Transverse colon (tissue), 4 donors: ENCODE data around the gene SHC3. TPM values are rescaled to one million over a fixed set of nuclear protein-coding genes. Genes with fewer than 3 reads are reported as not detected.

Experiments used
- DNase-seq: peaks from one replicate; pipeline ENCODE4 v3.0.0-alpha.2; 2019
- H3K27ac ChIP-seq, 4 donors: fragments of 200-600 bp; sonication (generic); 2 replicates each; pipeline ENCODE4 v1.5.1; 2016 to 2018; ENCODE audit warnings: inconsistent platforms in 4 of 4
- H3K27me3 ChIP-seq: fragments of 200-600 bp; sonication (generic); 2 replicates; pipeline ENCODE4 v1.5.1; 2017; ENCODE audit warnings: inconsistent platforms
- H3K36me3 ChIP-seq, 4 donors: fragments of 200-600 bp; sonication (generic); 2 replicates each; pipeline ENCODE4 v1.5.1; 2017 to 2019; ENCODE audit warnings: inconsistent platforms in 4 of 4
- H3K4me1 ChIP-seq, 4 donors: fragments of 200-600 bp; sonication (generic); 2 replicates each; pipeline ENCODE4 v1.5.1; 2017 to 2020; ENCODE audit warnings: inconsistent platforms in 4 of 4
- H3K4me3 ChIP-seq, 4 donors: fragments of 200-600 bp; sonication (generic); 1 replicate in 1 of 4; 2 replicates in 3 of 4; pipeline versions ENCODE4 v1.5.1 to v1.6.1; 2017 to 2019; ENCODE audit warnings: inconsistent platforms in 4 of 4
- H3K9me3 ChIP-seq, 2 donors: fragments of 200-600 bp; sonication (generic); 2 replicates each; pipeline ENCODE4 v1.5.1; 2017 to 2019; ENCODE audit warnings: inconsistent platforms in 2 of 2
- EP300 ChIP-seq: sonication (generic); formaldehyde crosslinking; IDR thresholded peaks from one replicate; pipeline ENCODE4 v1.6.1; 2017; ENCODE audit warnings: antibody characterized with exemption, low read depth
- POLR2A ChIP-seq: fragments of 450-650 bp; IDR thresholded peaks from one replicate; pipeline ENCODE4 v1.6.1; 2016; ENCODE audit warnings: antibody characterized with exemption, mild to moderate bottlenecking, moderate library complexity
- POLR2AphosphoS5 ChIP-seq, 3 donors: sonication (generic); formaldehyde crosslinking; IDR thresholded peaks; one replicate each; pipeline ENCODE4 v1.6.1; 2016; ENCODE audit warnings: antibody characterized with exemption in 3 of 3
- WGBS, 2 donors: methylation state at CpG; one replicate each; pipeline ENCODE4 v1.1.5; 2018; ENCODE audit warnings: low coverage in 1 of 2; 5-methylcytosine and 5-hydroxymethylcytosine counted together
- in situ Hi-C, 4 donors: fragments of 200-750 bp; cut with MboI; loops; one replicate each; pipeline versions ENCODE4 v1.15.0 to v1.15.1; 2017; ENCODE audit warnings: low sequenced_read_pairs in 3 of 4, low pct_ligation_motif_present in 1 of 4, low pct_unique_long_range_greater_than_20kb in 1 of 4
- intact Hi-C: fragments of 100-400 bp; cut with DNase I; formaldehyde crosslinking; loops from one replicate; pipeline ENCODE4 v1.15.1; 2023; ENCODE audit warnings: low total_unique reads
- total RNA-seq, 4 donors: library from RNA; depleted of rRNA; stranded (reverse); fragments of >200 nt; gene quantifications; one replicate each; pipeline ENCODE4 v1.1.0, GENCODE V29; 2016
- TF ChIP-seq, protein P1 (sequence below), 5 experiments: fragments of 200-600 bp in 3 of 5; fragments of 450-650 bp in 2 of 5; sonication (generic) in 3 of 5; IDR thresholded peaks; 1 replicate in 2 of 5; 2 replicates in 3 of 5; pipeline ENCODE4 v1.5.1; 2016 to 2017; ENCODE audit warnings: antibody characterized with exemption in 5 of 5, inconsistent platforms in 3 of 5, mild to moderate bottlenecking in 2 of 5, moderate library complexity in 1 of 5

SHC3 gene
- total RNA-seq, 4 donors from 2014 or later: 1.1 to 4.8 (median 2.7) TPM

GRCh38 chr9:89048616-89049015 lies 130.0 kb downstream of the SHC3 start:
- TF ChIP-seq, protein P1, sequence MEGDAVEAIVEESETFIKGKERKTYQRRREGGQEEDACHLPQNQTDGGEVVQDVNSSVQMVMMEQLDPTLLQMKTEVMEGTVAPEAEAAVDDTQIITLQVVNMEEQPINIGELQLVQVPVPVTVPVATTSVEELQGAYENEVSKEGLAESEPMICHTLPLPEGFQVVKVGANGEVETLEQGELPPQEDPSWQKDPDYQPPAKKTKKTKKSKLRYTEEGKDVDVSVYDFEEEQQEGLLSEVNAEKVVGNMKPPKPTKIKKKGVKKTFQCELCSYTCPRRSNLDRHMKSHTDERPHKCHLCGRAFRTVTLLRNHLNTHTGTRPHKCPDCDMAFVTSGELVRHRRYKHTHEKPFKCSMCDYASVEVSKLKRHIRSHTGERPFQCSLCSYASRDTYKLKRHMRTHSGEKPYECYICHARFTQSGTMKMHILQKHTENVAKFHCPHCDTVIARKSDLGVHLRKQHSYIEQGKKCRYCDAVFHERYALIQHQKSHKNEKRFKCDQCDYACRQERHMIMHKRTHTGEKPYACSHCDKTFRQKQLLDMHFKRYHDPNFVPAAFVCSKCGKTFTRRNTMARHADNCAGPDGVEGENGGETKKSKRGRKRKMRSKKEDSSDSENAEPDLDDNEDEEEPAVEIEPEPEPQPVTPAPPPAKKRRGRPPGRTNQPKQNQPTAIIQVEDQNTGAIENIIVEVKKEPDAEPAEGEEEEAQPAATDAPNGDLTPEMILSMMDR (IDR thresholded peaks at IDR 0.05): no peak
- TF ChIP-seq EP300: no peak
- DNase-seq: no peak
- WGBS, 2 donors: 94% methylated on average over 11 of the region's 11 CpGs; no CpG with 5 or more reads in 1 of the 2 donors
- H3K4me1 ChIP-seq: no peaks in the 10 kb centered on the region
- in situ Hi-C loops: no loop called here
- H3K27me3 ChIP-seq: no peaks in the 10 kb centered on the region
- H3K27ac ChIP-seq: no peak overlapping the region
- H3K4me3 ChIP-seq: no peak overlapping the region
- intact Hi-C loops: no loop called here
- H3K36me3 ChIP-seq: no peaks in the 10 kb centered on the region
- no peaks in the 10 kb centered on the region for H3K9me3 ChIP-seq

- Histone ChIP-seq H3K9me3 (no peaks in the 10 kb centered on the region), H3K36me3 (no peaks in the 10 kb centered on the region), H3K4me1 (no peaks in the 10 kb centered on the region), H3K27me3 (no peaks in the 10 kb centered on the region), H3K4me3 (no peak overlapping the region), H3K27ac (no peak overlapping the region)
- 80 to 97% methylated on average over 3 to 4 of the region's 4 CpGs for WGBS, 2 donors
- intact Hi-C loops: no loop called here
- DNase-seq: no peak
- in situ Hi-C loops: no loop called here
- TF ChIP-seq POLR2AphosphoS5 (IDR thresholded peaks at IDR 0.05) (no peak), POLR2A (no peak), EP300 (no peak)
- TF ChIP-seq, protein P1 (IDR thresholded peaks at IDR 0.05): no peak
These were observed 131.0 kb downstream of the SHC3 start for GRCh38 chr9:89047667-89048066.

DNA sequence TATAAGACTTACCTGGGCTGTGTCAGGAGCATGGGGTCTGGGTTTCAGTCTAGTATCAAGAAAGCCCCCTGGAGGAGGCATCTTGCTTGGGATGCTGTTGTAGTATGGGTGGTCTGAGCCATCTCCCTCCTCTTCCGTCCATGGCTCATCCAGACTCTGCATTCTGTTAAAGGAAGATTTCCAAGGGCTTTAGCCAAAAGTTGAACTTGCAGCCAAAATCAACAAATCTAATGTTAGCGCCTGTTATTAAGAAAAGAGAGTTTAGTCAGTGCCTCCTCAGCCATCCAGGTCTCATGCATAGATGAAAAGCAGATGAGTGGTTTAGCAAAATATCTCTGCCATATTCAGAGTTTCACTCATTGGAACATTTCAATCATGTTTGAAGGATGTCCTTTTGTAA lies 131.8 kb downstream of the SHC3 start:
- DNase-seq: no peak
- Histone ChIP-seq H3K27ac (no peak overlapping the region), H3K27me3 (no peaks in the 10 kb centered on the region), H3K36me3 (no peaks in the 10 kb centered on the region), H3K4me3 (no peak overlapping the region), H3K4me1 (no peaks in the 10 kb centered on the region), H3K9me3 (no peaks in the 10 kb centered on the region)
- WGBS, 2 donors: 74 to 76% methylated on average over 2 of the region's 2 CpGs
- intact Hi-C loops (no loop called here), in situ Hi-C loops (no loop called here)
- TF ChIP-seq POLR2A (no peak), POLR2AphosphoS5 (IDR thresholded peaks at IDR 0.05) (no peak), EP300 (no peak)
- TF ChIP-seq, protein P1 (IDR thresholded peaks at IDR 0.05): no peak

- Histone ChIP-seq H3K36me3 (no peaks in the 10 kb centered on the region), H3K27ac (no peak overlapping the region), H3K4me3 (no peak overlapping the region), H3K9me3 (no peaks in the 10 kb centered on the region), H3K4me1 (no peaks in the 10 kb centered on the region), H3K27me3 (no peaks in the 10 kb centered on the region)
- in situ Hi-C loops (no loop called here), intact Hi-C loops (no loop called here)
- WGBS, 2 donors: 65 to 92% methylated on average over 2 to 4 of the region's 4 CpGs
- TF ChIP-seq POLR2A: no peak
- no peak for TF ChIP-seq EP300
- no peak for TF ChIP-seq POLR2AphosphoS5 (IDR thresholded peaks at IDR 0.05)
- TF ChIP-seq, protein P1 (IDR thresholded peaks at IDR 0.05): no peak
- DNase-seq: no peak
These were observed 133.7 kb downstream of the SHC3 start for GRCh38 chr9:89044881-89045280.
